Esophagus squamous epithelium (tissue), 5 donors: Measurements from ENCODE around the gene WIPF3. TPM values are rescaled to one million over a fixed set of nuclear protein-coding genes. Genes with fewer than 3 reads are reported as not detected.

ENCODE experiments used
- DNase-seq: peaks from one replicate; lab custom pipeline; 2025; lab: John Stamatoyannopoulos, UW
- H3K27ac ChIP-seq, 4 donors: fragments of 200-600 bp; sonication (generic); one replicate each; pipeline ENCODE4 v1.5.1; 2016 to 2019; ENCODE audit warnings: mild to moderate bottlenecking in 1 of 4
- H3K27me3 ChIP-seq, 4 donors: fragments of 200-600 bp; sonication (generic); 1 replicate in 3 of 4; 2 replicates in 1 of 4; pipeline versions ENCODE4 v1.5.1 to v1.6.0; 2017 to 2021; ENCODE audit warnings: antibody characterized with exemption in 1 of 4
- H3K36me3 ChIP-seq, 3 donors: fragments of 200-600 bp; sonication (generic); one replicate each; pipeline ENCODE4 v1.5.1; 2016 to 2019
- H3K4me1 ChIP-seq, 3 donors: fragments of 200-600 bp; sonication (generic); one replicate each; pipeline ENCODE4 v1.5.1; 2017 to 2019
- H3K4me3 ChIP-seq, 4 donors: fragments of 200-600 bp; sonication (generic); 1 replicate in 3 of 4; 2 replicates in 1 of 4; pipeline ENCODE4 v1.5.1; 2016 to 2019; ENCODE audit warnings: mild to moderate bottlenecking in 2 of 4, moderate library complexity in 1 of 4
- H3K9me3 ChIP-seq, 3 donors: fragments of 200-600 bp; sonication (generic); one replicate each; pipeline ENCODE4 v1.5.1; 2016 to 2019
- POLR2A ChIP-seq, 4 donors: fragments of 450-650 bp; IDR thresholded peaks; one replicate each; pipeline ENCODE4 v1.6.1; 2017; ENCODE audit warnings: antibody characterized with exemption in 4 of 4, mild to moderate bottlenecking in 4 of 4, moderate library complexity in 3 of 4
- WGBS, 2 donors: methylation state at CpG; one replicate each; pipeline ENCODE4 v1.1.5; 2018; 5-methylcytosine and 5-hydroxymethylcytosine counted together
- intact Hi-C: fragments of 100-400 bp; cut with DNase I; formaldehyde crosslinking; loops from one replicate; pipeline ENCODE4 v1.15.0; 2022
- total RNA-seq, 4 donors: library from RNA; depleted of rRNA; stranded (reverse); fragments of >200 nt; gene quantifications; one replicate each; pipeline ENCODE4 v1.1.0, GENCODE V29; 2016
- TF ChIP-seq, protein P1 (sequence below), 6 experiments: fragments of 450-650 bp in 4 of 6; fragments of 200-600 bp in 2 of 6; sonication (generic) in 2 of 6; IDR thresholded peaks; one replicate each; pipeline ENCODE4 v1.5.1; 2016 to 2019; ENCODE audit warnings: antibody characterized with exemption in 6 of 6, mild to moderate bottlenecking in 4 of 6, moderate library complexity in 4 of 6
- donor health status: DM: yes; HTN: yes; CAD: no.

The WIPF3 gene
- total RNA-seq, 4 donors from 2014 or later: 0.18 to 1.1 (median 0.61) TPM; not detected in 1

GRCh38 chr7:29793507-29793906 is 12.8 kb upstream of the WIPF3 start:
- WGBS, 2 donors: 25 to 61% methylated on average over 2 of the region's 2 CpGs
- peaks cover 0 to under 1% (median 0%) of the 10 kb centered on the region in 4 donors for H3K27me3 ChIP-seq
- no peak overlapping the region for H3K27ac ChIP-seq
- H3K9me3 ChIP-seq: no peaks in the 10 kb centered on the region
- DNase-seq: no peak
- intact Hi-C loops: no loop called here
- H3K4me3 ChIP-seq: no peak overlapping the region
- TF ChIP-seq, protein P1, sequence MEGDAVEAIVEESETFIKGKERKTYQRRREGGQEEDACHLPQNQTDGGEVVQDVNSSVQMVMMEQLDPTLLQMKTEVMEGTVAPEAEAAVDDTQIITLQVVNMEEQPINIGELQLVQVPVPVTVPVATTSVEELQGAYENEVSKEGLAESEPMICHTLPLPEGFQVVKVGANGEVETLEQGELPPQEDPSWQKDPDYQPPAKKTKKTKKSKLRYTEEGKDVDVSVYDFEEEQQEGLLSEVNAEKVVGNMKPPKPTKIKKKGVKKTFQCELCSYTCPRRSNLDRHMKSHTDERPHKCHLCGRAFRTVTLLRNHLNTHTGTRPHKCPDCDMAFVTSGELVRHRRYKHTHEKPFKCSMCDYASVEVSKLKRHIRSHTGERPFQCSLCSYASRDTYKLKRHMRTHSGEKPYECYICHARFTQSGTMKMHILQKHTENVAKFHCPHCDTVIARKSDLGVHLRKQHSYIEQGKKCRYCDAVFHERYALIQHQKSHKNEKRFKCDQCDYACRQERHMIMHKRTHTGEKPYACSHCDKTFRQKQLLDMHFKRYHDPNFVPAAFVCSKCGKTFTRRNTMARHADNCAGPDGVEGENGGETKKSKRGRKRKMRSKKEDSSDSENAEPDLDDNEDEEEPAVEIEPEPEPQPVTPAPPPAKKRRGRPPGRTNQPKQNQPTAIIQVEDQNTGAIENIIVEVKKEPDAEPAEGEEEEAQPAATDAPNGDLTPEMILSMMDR (IDR thresholded peaks at IDR 0.05): no peak
- TF ChIP-seq POLR2A (IDR thresholded peaks at IDR 0.05): no peak
- H3K4me1 ChIP-seq: no peaks in the 10 kb centered on the region
- H3K36me3 ChIP-seq: no peaks in the 10 kb centered on the region

- DNase-seq: no peak
- H3K9me3 ChIP-seq: no peaks in the 10 kb centered on the region
- intact Hi-C loops: no loop called here
- 57 to 62% methylated on average over 6 of the region's 6 CpGs for WGBS, 2 donors
- no peaks in the 10 kb centered on the region for H3K4me1 ChIP-seq
- H3K27me3 ChIP-seq: peaks cover 0 to 13% (median 0%) of the 10 kb centered on the region in 4 donors
- H3K36me3 ChIP-seq: no peaks in the 10 kb centered on the region
- no peak overlapping the region for H3K4me3 ChIP-seq
- TF ChIP-seq, protein P1 (IDR thresholded peaks at IDR 0.05): no peak
- TF ChIP-seq POLR2A (IDR thresholded peaks at IDR 0.05): no peak
- H3K27ac ChIP-seq: no peak overlapping the region
Observed at GRCh38 chr7:29794959-29795629, 11.2 kb upstream of the WIPF3 start.

DNA sequence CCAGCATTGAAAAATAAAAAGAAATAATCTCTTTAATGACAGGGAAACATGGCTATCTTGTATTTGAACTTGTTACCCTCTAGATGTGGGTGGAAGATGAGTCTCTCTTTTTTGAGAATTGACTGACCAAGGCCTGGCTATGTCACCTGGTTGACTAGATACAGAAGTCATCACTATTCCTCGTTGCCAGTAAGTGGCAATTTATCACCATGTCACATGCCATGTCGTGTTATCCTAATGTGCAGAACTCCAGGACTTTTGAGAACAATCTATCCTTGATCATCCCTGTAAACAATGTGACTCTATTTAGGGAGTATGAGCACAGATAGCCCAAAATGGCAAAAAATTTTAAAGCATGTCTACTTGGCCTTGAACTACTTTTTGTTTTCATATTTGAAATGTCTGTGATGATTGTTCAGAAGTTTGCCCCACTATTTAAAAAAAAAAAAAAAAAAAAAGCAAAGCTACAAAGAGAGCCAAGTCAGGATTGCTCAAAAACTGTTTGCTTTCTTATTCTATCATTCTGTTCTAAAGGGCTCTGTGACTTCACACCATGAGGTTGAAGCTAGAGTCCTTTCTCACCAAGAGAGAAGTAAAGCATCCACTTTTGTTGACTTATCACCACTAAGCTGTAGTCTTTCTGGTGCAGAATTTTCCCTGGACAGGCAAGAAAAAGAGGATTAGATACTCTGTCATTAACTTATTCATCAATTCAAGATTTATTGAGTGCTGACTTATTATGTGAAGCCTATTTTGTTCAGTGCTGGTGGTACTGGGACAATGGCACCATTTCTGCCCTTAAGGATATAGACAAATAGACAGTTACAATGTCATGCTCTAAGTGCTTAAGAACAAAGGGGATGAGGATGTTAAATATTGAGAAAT is 10.4 kb upstream of the WIPF3 start:
- Histone ChIP-seq H3K36me3 (no peaks in the 10 kb centered on the region), H3K27me3 (peaks cover 0 to 16% (median 0%) of the 10 kb centered on the region in 4 donors), H3K4me3 (no peak overlapping the region), H3K9me3 (no peaks in the 10 kb centered on the region), H3K4me1 (no peaks in the 10 kb centered on the region), H3K27ac (no peak overlapping the region)
- no peak for DNase-seq
- intact Hi-C loops: no loop called here
- 22 to 29% methylated on average over 2 of the region's 2 CpGs for WGBS, 2 donors
- TF ChIP-seq POLR2A (IDR thresholded peaks at IDR 0.05): no peak
- TF ChIP-seq, protein P1 (IDR thresholded peaks at IDR 0.05): no peak

DNA sequence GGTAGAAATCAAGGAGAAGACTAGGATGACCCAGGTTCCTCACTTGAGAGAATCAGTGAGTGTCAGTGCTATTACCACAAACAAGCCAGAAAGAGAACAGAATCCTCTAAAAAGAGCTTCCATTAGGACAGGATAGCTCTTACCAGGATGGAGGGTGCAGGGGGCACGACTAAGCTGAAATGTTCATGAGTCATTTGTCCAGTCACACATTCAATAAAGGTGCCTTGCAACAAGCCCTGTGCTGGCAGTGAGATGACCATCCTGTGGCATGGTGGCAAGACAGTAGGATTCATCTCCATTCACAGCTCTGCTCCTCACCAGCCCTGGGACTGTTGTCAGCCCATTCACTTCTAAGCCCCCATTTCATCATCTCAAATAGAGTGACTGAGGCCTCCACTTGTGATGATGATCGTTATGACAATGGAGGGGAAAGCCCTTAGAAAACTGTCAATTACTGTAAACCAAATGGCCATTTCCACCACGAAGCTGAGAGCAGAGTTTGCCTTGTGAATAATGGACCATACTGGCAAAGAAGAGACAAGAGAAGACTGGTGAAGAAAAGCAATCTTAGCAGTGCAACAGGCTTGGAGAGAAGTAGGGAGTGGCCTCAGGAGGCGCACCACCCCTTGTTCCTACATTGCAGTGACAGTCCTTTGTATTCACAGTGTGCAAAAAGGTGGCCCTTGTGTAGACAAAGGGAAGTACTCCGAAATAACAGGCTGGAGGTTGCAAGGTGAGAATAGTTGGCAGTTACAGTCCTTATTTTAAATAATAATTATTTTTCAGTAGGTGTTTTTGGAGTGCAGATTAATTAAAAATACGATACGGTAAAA is 9.0 kb upstream of the WIPF3 start:
- Histone ChIP-seq H3K4me1 (no peaks in the 10 kb centered on the region), H3K4me3 (no peak overlapping the region), H3K27ac (no peak overlapping the region), H3K36me3 (no peaks in the 10 kb centered on the region), H3K27me3 (peaks cover 0 to 30% (median 0%) of the 10 kb centered on the region in 4 donors), H3K9me3 (no peaks in the 10 kb centered on the region)
- intact Hi-C loops: no loop called here
- TF ChIP-seq POLR2A (IDR thresholded peaks at IDR 0.05): no peak
- TF ChIP-seq, protein P1 (IDR thresholded peaks at IDR 0.05): no peak
- DNase-seq: no peak
- 69% methylated on average over 7 of the region's 7 CpGs for WGBS, 2 donors
